AG09319 (cell line): Measurements from ENCODE around the gene CD248.
"Not testable (repeated sequence)": the region's sequence is repeated elsewhere in the genome, so short reads cannot be mapped to it uniquely, and the experiment has no call there.

Experiments
- DNase-seq: peaks from one replicate; pipeline ENCODE4 v3.0.0-alpha.2; 2010; ENCODE audit warnings: low read depth; ENCODE audit errors: extremely low read depth
- CTCF ChIP-seq: IDR thresholded peaks from 2 replicates; pipeline ENCODE4 v1.5.1; 2011; ENCODE audit warnings: low read depth, mild to moderate bottlenecking, inconsistent platforms, low read length, moderate library complexity

CD248 gene

GRCh38 chr11:66312549-66313320, 4.1 kb downstream of the CD248 start:
- TF ChIP-seq CTCF = no peak
- DNase-seq = peak; percentile 100

DNA sequence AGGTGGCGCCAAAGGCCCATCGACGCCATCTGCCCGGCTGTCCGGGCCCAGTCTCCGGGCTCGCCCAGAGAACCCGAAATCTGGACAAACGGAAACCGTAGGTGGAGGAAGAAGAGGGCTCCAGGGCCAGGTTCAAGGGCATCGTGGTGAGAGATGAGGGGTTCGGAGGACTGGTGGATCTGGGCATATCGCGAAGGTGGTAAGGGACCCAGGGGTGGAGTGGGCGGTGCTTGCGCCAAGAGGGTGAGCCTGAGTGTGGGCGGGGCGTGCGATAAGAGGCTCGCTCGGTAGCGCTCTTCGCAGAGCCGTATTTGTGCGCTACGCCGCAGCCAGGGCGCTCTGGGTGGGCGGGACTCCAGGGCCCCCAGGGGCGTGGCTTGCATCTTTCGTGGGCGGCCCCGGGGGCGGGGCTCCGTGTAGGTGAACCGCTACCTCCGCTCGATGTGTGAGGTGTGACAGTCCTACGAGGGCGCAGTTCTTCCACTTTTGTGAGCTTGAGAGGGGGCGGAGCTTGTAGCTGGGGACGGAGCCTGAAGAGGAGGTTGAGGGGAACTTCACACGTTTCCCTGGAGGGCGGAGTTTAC, 4.8 kb downstream of the CD248 start:
- peak; percentile 94 for TF ChIP-seq CTCF
- DNase-seq = peak; percentile 77

GRCh38 chr11:66311470-66311964, 5.3 kb downstream of the CD248 start:
- no peak for DNase-seq
- TF ChIP-seq CTCF = no peak

DNA sequence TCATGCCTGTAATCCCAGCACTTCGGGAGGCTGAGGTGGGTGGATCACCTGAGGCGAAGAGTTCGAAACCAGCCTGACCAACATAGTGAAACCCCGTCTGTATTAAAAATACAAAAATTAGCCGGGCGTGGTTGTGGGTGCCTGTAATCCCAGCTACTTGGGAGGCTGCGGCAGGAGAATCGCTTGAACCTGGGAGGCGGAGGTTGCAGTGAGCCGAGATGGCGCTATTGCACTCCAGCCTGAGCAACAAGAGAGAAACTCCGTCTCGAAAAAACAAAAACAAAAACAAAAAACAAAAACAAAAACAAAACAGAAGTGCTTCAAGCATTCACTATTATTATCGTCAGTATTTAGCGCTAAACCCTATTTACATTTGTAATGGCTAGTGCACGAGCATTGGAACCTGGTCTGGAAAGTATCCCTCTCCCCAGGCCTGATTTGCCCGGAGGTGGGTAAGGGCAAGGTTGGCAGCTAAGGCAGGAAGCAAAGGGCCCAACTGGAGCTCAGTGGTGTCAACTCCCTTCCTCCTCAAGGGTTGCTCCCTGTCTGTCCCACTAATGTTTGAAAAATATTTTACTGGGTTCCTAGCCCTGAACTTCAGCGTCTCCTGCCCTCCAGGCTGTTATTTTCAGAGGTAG, 5.9 kb downstream of the CD248 start:
- not testable (repeated sequence) for DNase-seq

GRCh38 chr11:66310324-66310723, 6.5 kb downstream of the CD248 start:
- no peak for TF ChIP-seq CTCF
- DNase-seq = no peak

DNA sequence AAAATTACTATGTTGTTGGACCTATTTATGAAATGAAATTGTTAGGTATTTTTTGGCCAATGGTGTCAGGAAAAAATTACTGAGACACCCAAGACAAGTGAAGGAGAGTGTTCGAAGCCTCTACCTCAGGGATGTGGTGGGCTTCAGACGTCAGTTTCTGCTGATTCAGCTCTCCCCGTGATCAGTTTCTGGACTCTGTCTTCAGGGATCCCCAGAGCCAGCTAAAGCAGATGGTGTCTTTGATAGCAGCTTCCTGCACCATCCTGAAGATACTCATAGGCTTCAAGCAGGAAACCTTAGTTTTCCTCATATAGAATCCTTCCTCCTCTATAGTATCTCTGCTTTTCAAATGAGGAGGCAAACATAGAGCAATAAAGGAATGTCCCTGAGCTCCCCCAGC, 7.4 kb downstream of the CD248 start:
- TF ChIP-seq CTCF = no peak
- DNase-seq = no peak

GRCh38 chr11:66302656-66303055, 14.2 kb downstream of the CD248 start:
- no peak for TF ChIP-seq CTCF

More at GRCh38 chr11:66302656-66303055, 14.2 kb downstream of the CD248 start:
- no peak for DNase-seq
